ENCODE results near the gene PDE8B. TPM values are rescaled to one million over a fixed set of nuclear protein-coding genes. Genes with fewer than 3 reads are reported as not detected.

The PDE8B gene
- total RNA-seq, 1 donor from 2014 or later = 7.8 TPM

DNA sequence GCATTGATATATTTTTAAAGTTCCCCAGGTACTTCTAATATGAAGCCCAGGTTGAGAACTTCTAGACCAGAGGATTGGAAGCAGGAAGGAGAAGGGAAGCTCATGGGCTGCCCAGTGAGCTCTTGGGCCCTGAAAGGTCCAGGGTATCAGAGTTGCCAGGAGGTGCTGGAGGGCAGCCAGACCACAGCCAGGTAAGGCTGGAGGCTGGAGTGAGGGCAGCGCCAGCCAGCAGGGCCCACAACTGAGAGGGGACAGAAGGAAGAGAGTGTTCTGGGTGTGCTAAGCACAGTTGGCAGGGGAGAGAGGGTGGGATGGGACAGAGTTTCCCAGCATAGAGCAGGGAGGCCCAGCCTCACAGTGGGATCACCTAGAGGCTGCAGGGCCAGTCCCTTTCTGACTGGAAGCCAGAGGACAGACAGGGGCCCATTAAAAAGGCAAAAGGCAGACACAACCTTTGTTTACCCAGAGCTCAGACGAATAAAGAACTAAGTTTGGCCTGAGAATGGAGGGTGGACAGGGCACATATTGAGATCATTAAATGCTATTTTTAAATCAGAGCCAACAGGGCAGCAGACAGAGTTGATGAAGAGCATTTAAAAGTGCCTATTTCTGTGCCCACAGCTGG lies 94.9 kb downstream of the PDE8B start:
- TF ChIP-seq, protein P1, sequence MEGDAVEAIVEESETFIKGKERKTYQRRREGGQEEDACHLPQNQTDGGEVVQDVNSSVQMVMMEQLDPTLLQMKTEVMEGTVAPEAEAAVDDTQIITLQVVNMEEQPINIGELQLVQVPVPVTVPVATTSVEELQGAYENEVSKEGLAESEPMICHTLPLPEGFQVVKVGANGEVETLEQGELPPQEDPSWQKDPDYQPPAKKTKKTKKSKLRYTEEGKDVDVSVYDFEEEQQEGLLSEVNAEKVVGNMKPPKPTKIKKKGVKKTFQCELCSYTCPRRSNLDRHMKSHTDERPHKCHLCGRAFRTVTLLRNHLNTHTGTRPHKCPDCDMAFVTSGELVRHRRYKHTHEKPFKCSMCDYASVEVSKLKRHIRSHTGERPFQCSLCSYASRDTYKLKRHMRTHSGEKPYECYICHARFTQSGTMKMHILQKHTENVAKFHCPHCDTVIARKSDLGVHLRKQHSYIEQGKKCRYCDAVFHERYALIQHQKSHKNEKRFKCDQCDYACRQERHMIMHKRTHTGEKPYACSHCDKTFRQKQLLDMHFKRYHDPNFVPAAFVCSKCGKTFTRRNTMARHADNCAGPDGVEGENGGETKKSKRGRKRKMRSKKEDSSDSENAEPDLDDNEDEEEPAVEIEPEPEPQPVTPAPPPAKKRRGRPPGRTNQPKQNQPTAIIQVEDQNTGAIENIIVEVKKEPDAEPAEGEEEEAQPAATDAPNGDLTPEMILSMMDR (IDR thresholded peaks at IDR 0.05; ENCODE audit: unreplicated experiment) = no peak
- peaks cover 3% of the 10 kb centered on the region for H3K4me1 Mint-ChIP-seq (ENCODE audit: unreplicated experiment)
- H3K9me3 Mint-ChIP-seq (ENCODE audit: unreplicated experiment) = no peaks in the 10 kb centered on the region
- no peaks in the 10 kb centered on the region for H3K36me3 Mint-ChIP-seq (ENCODE audit: low read depth, unreplicated experiment)
- no peak for DNase-seq (ENCODE audit: low spot score)
- H3K27me3 Mint-ChIP-seq (ENCODE audit: unreplicated experiment) = no peaks in the 10 kb centered on the region
- H3K27ac Mint-ChIP-seq (ENCODE audit: unreplicated experiment) = no peak overlapping the region
- no peak overlapping the region for H3K4me3 Mint-ChIP-seq (ENCODE audit: unreplicated experiment)

DNA sequence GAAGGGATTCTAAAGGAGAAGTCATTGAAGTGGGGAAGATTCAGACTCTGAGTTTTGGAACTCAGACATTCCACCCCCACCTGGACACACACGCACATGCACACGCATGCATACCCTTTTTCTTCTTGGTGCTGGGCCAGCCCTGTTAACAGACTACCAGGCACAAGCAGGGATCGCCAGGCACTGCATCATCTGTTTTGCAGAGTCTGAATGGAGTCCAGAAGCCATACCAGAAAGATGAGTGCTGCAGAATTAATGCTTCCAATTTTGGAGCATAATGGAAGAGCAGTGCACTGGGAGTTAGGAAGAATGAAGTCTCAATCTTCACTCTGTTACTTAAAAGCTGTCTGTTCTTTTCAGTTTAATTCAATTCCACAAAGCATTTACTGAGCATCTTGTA lies 95.5 kb downstream of the PDE8B start:
- H3K9me3 Mint-ChIP-seq (ENCODE audit: unreplicated experiment) = no peaks in the 10 kb centered on the region
- peaks cover 3% of the 10 kb centered on the region for H3K4me1 Mint-ChIP-seq (ENCODE audit: unreplicated experiment)
- no peaks in the 10 kb centered on the region for H3K27me3 Mint-ChIP-seq (ENCODE audit: unreplicated experiment)
- H3K4me3 Mint-ChIP-seq (ENCODE audit: unreplicated experiment) = no peak overlapping the region
- no peak overlapping the region for H3K27ac Mint-ChIP-seq (ENCODE audit: unreplicated experiment)
- no peaks in the 10 kb centered on the region for H3K36me3 Mint-ChIP-seq (ENCODE audit: low read depth, unreplicated experiment)
- DNase-seq (ENCODE audit: low spot score) = no peak
- TF ChIP-seq, protein P1 (IDR thresholded peaks at IDR 0.05; ENCODE audit: unreplicated experiment) = no peak

DNA sequence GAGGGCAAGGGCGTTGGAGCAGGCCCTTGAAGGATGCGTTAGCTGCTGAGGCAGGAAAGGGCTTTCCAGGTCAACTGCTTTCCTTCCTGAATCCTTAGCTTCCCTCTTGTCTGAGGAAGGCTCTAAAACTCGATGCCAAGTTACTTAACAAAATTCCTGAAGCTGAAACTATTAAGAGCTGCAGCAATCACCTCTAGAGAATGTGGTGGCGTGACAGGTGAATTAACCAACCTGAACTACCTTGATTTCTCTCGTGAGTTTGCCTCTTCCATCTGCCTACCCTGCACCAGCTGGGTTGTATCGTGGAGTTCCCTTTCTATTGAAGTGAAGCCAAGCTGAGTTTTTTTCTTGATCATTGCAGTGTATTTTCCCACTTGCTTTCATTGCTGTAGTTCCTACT lies 96.1 kb downstream of the PDE8B start:
- TF ChIP-seq, protein P1 (IDR thresholded peaks at IDR 0.05; ENCODE audit: unreplicated experiment) = no peak
- H3K4me1 Mint-ChIP-seq (ENCODE audit: unreplicated experiment) = peaks cover 3% of the 10 kb centered on the region
- no peak overlapping the region for H3K27ac Mint-ChIP-seq (ENCODE audit: unreplicated experiment)
- DNase-seq (ENCODE audit: low spot score) = no peak
- no peaks in the 10 kb centered on the region for H3K9me3 Mint-ChIP-seq (ENCODE audit: unreplicated experiment)
- H3K36me3 Mint-ChIP-seq (ENCODE audit: low read depth, unreplicated experiment) = no peaks in the 10 kb centered on the region
- no peaks in the 10 kb centered on the region for H3K27me3 Mint-ChIP-seq (ENCODE audit: unreplicated experiment)
- no peak overlapping the region for H3K4me3 Mint-ChIP-seq (ENCODE audit: unreplicated experiment)

DNA sequence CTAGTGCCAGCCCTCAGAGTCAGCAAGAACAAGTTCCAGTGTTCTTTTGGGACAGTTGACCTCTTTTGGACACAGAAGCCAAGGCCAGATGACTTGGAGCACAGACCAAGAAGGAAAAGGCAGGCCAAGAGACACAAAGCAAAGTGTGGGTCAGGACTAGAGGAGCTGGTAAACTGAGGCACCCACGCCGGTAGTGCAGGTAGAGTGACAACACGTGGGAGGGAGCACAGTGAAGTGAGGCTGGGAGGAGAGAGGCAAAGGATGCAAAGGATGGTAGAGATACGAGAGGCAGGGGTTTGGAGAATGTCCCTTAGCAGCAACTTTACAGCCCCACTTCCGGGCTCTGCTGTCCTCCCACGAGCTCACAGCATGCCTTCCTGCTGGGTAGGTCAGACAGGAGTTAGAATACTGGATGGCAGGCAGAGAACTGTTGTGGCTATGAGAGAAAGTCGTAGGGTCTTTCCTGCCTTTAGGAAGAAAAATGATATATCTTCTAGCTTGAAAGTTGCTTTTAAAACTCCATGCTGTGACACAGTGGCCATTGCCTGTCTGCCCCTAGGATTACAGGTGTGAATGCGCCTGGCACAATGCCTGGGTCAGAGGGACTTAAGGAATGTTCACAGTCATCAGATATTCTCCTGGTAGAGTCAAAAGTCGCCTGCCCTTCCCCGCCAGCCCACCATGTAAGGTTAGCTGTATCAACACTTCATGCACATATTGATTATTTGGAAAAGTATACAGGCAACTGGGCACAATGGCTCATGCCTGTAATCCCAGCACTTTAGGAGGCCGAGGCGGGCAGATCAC lies 97.9 kb downstream of the PDE8B start:
- Mint-ChIP-seq H3K4me3 (ENCODE audit: unreplicated experiment) (no peak overlapping the region), H3K36me3 (ENCODE audit: low read depth, unreplicated experiment) (no peaks in the 10 kb centered on the region), H3K27ac (ENCODE audit: unreplicated experiment) (no peak overlapping the region), H3K4me1 (ENCODE audit: unreplicated experiment) (peaks cover 3% of the 10 kb centered on the region), H3K9me3 (ENCODE audit: unreplicated experiment) (no peaks in the 10 kb centered on the region), H3K27me3 (ENCODE audit: unreplicated experiment) (no peaks in the 10 kb centered on the region)
- DNase-seq (ENCODE audit: low spot score) = no peak
- TF ChIP-seq, protein P1 (IDR thresholded peaks at IDR 0.05; ENCODE audit: unreplicated experiment) = no peak

DNA sequence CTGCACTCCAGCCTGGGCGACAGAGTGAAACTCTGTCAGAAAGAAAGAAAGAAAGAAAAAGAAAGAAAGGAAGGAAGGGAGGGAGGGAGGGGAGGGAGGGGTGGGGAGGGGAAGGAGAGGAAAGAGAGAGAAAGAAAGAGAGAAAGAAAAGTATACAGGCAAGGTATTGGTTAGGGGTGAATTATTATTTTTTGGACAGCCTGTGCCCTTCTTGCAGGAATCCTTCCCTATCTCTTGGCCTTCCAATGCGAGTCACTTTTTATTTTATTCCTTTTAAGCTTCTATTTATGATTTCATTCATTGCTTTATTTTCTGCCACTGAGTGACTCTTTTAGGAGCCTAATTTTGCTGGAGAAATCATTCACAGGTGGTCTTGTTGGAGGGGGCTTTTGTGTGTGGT lies 98.7 kb downstream of the PDE8B start:
- Mint-ChIP-seq H3K27ac (ENCODE audit: unreplicated experiment) (no peak overlapping the region), H3K4me1 (ENCODE audit: unreplicated experiment) (peaks cover 3% of the 10 kb centered on the region), H3K36me3 (ENCODE audit: low read depth, unreplicated experiment) (no peaks in the 10 kb centered on the region), H3K9me3 (ENCODE audit: unreplicated experiment) (no peaks in the 10 kb centered on the region), H3K27me3 (ENCODE audit: unreplicated experiment) (no peaks in the 10 kb centered on the region), H3K4me3 (ENCODE audit: unreplicated experiment) (no peak overlapping the region)
- no peak for DNase-seq (ENCODE audit: low spot score)
- TF ChIP-seq, protein P1 (IDR thresholded peaks at IDR 0.05; ENCODE audit: unreplicated experiment) = no peak

Data from endothelial cell (in vitro differentiated cells).